HepG2 (cell line): ENCODE results near the gene VIT. TPM values are rescaled to one million over a fixed set of nuclear protein-coding genes. Genes with fewer than 3 reads are reported as not detected.

Experiments
- CSRNP2 ChIP-seq: sonication (generic); formaldehyde crosslinking; conservative IDR thresholded peaks from 2 replicates; pipeline ENCODE4 v1.8.0; 2022; ENCODE audit warnings: low read depth, missing genetic modification reagents
- EP300 ChIP-seq, 3 experiments: sonication (generic) in 1 of 3; formaldehyde crosslinking in 1 of 3; IDR thresholded peaks; 2 replicates each; pipeline versions ENCODE4 v1.5.1 to v1.6.1; 2011 to 2020; ENCODE audit warnings: low read depth in 2 of 3, low read length in 2 of 3, borderline replicate concordance in 1 of 3, improper control_type of control experiment in 1 of 3, mild to moderate bottlenecking in 1 of 3, missing genetic modification reagents in 1 of 3, moderate library complexity in 1 of 3
- LCORL ChIP-seq, 2 experiments: fragments of 450-650 bp in 1 of 2; sonication (generic) in 1 of 2; formaldehyde crosslinking in 1 of 2; IDR thresholded peaks; 2 replicates each; pipeline versions ENCODE4 v1.5.0 to v1.6.1; 2017 to 2020; ENCODE audit warnings: antibody characterized with exemption in 1 of 2, missing genetic modification reagents in 1 of 2
- MED1 ChIP-seq: sonication (generic); formaldehyde crosslinking; IDR thresholded peaks from 2 replicates; pipeline ENCODE4 v1.4.0; 2020; ENCODE audit warnings: missing genetic modification reagents
- MEIS2 ChIP-seq: sonication (generic); formaldehyde crosslinking; IDR thresholded peaks from 2 replicates; pipeline ENCODE4 v1.9.0; 2021; ENCODE audit warnings: mild to moderate bottlenecking, missing genetic modification reagents
- MIER2 ChIP-seq: IDR thresholded peaks from 2 replicates; pipeline ENCODE4 v1.6.1; 2016; ENCODE audit warnings: missing biosample characterization, missing genetic modification reagents
- NCOR1 ChIP-seq: fragments of 200-600 bp; sonication (generic); IDR thresholded peaks from 2 replicates; pipeline ENCODE4 v1.7.0; 2017; ENCODE audit warnings: antibody characterized with exemption, low read length, borderline replicate concordance
- NFIB ChIP-seq: sonication (generic); formaldehyde crosslinking; IDR thresholded peaks from 2 replicates; pipeline ENCODE4 v1.9.0; 2021; ENCODE audit warnings: missing genetic modification reagents, mild to moderate bottlenecking, borderline replicate concordance
- NFIC ChIP-seq: IDR thresholded peaks from 2 replicates; pipeline ENCODE4 v1.6.1; 2012; ENCODE audit warnings: mild to moderate bottlenecking, low read length, inconsistent platforms
- PHF21A ChIP-seq: sonication (generic); formaldehyde crosslinking; IDR thresholded peaks from 2 replicates; pipeline ENCODE4 v1.5.0; 2020; ENCODE audit warnings: mild to moderate bottlenecking, missing genetic modification reagents
- PLRG1 ChIP-seq: fragments of 450-650 bp; conservative IDR thresholded peaks from 2 replicates; pipeline ENCODE4 v1.6.1; 2016
- PRDM10 ChIP-seq: sonication (generic); formaldehyde crosslinking; IDR thresholded peaks from 2 replicates; pipeline ENCODE4 v1.4.0; 2020; ENCODE audit warnings: low read depth, missing genetic modification reagents
- PRDM4 ChIP-seq: sonication (generic); formaldehyde crosslinking; IDR thresholded peaks from 2 replicates; pipeline ENCODE4 v1.9.0; 2021; ENCODE audit warnings: missing genetic modification reagents, borderline replicate concordance
- RARA ChIP-seq: IDR thresholded peaks from 2 replicates; pipeline ENCODE4 v1.6.1; 2016; ENCODE audit warnings: missing genetic modification reagents, missing compliant biosample characterization
- RBFOX2 ChIP-seq: fragments of 200-400 bp; formaldehyde crosslinking; IDR thresholded peaks from 2 replicates; pipeline ENCODE4 v1.6.1; 2017; ENCODE audit warnings: low read depth, mild to moderate bottlenecking, low read length
- SRSF4 ChIP-seq: fragments of 200-400 bp; formaldehyde crosslinking; IDR thresholded peaks from one replicate; pipeline ENCODE4 v1.6.1; 2018; ENCODE audit warnings: mild to moderate bottlenecking, low read depth, low read length, moderate library complexity; ENCODE audit not compliant: poor library complexity, severe bottlenecking
- TAF15 ChIP-seq: fragments of 200-400 bp; formaldehyde crosslinking; IDR thresholded peaks from one replicate; pipeline ENCODE4 v1.6.1; 2018; ENCODE audit warnings: mild to moderate bottlenecking, low read depth, low read length; ENCODE audit not compliant: poor library complexity, severe bottlenecking
- TRIM22 ChIP-seq: fragments of 450-650 bp; IDR thresholded peaks from 2 replicates; pipeline ENCODE4 v1.6.1; 2017
- ZNF530 ChIP-seq: sonication (generic); formaldehyde crosslinking; IDR thresholded peaks from 2 replicates; pipeline ENCODE4 v1.5.0; 2020; ENCODE audit warnings: low read depth, mild to moderate bottlenecking, missing genetic modification reagents
- ZNF878 ChIP-seq: sonication (generic); formaldehyde crosslinking; IDR thresholded peaks from 2 replicates; pipeline ENCODE4 v1.8.1; 2023; ENCODE audit warnings: mild to moderate bottlenecking, missing genetic modification reagents, moderate library complexity
- polyA plus RNA-seq, 8 experiments: library from polyadenylated mRNA; depleted of rRNA in 3 of 8; stranded (reverse) in 7 of 8; unstranded in 1 of 8; fragments of >200 nt; fragmentation: Illumina TruSeq in 4 of 8; extraction: Trizol in 4 of 8; gene quantifications; 2 replicates each; pipeline versions ENCODE4 v1.2.1 to v1.2.3, GENCODE V29; 2011 to 2016; ENCODE audit warnings: low read depth in 4 of 8, missing spikeins in 1 of 8, mixed read lengths in 1 of 8; ENCODE audit not compliant: insufficient read depth in 1 of 8
- total RNA-seq, 5 experiments: library from RNA; depleted of rRNA; stranded (reverse); fragments of >200 nt; fragmentation: Illumina TruSeq; extraction: Trizol; gene quantifications; 2 replicates each; pipeline ENCODE4 v1.2.3, GENCODE V29; 2016; ENCODE audit warnings: low read depth in 1 of 5

The VIT gene
- total and polyA plus RNA-seq, 2 of the 13 experiments (the other 11 are each of a cell fraction or from before 2014, with no cell fraction given): not detected

GRCh38 chr2:36754578-36754977 lies 58.1 kb downstream of the VIT start (continued):
- TF ChIP-seq EP300 (IDR thresholded peaks at IDR 0.05; ENCODE audit: low read depth in 2 of 2, low read length in 2 of 2) (peak in 1 of 2 experiments; percentile 68; a peak in 2 of 4 replicates), EP300 (CRISPR knock-in tag; IDR thresholded peaks at IDR 0.05; ENCODE audit: borderline replicate concordance) (no peak), PHF21A (CRISPR knock-in tag) (0 out of 2 replicates have a peak, but pooled peaks have one; percentile 31), ZNF530 (no peak), PLRG1 (no peak), RARA (CRISPR knock-in tag) (peak; percentile 67), SRSF4 (no peak), PRDM4 (CRISPR knock-in tag) (no peak), MEIS2 (CRISPR knock-in tag) (no peak), TAF15 (no peak), NFIC (0 out of 2 replicates have a peak, but pooled peaks have one; percentile 32), NFIB (no peak), CSRNP2 (CRISPR knock-in tag) (no peak), LCORL (IDR thresholded peaks at IDR 0.05) (no peak), LCORL (CRISPR knock-in tag; IDR thresholded peaks at IDR 0.05) (no peak), ZNF878 (CRISPR knock-in tag) (no peak), NCOR1 (no peak), MED1 (CRISPR knock-in tag) (0 out of 2 replicates have a peak, but pooled peaks have one; percentile 36), TRIM22 (no peak), PRDM10 (CRISPR knock-in tag) (no peak), MIER2 (CRISPR knock-in tag) (peak; percentile 34; the same call in 1 of the 2 replicates), RBFOX2 (no peak)
